Endothelial cell of umbilical vein (primary cell): ENCODE results near the gene CD47. TPM values are rescaled to one million over a fixed set of nuclear protein-coding genes. Genes with fewer than 3 reads are reported as not detected.

ENCODE experiments used
- BruUV-seq: library from RNA; stranded (reverse); fragments of 400-500 nt; replicated peaks from 2 replicates; lab custom pipeline; 2021; lab: Mats Ljungman, UMichigan
- CTCF ChIA-PET: fragments of 300-600, 350-600 bp; sonication (Branson Sonifier 250); formaldehyde crosslinking; loops from one replicate; lab custom pipeline; 2021; ENCODE audit warnings: antibody characterized with exemption, inconsistent platforms; lab: Charles Lee
- POLR2A ChIA-PET: fragments of 300-600, 350-600 bp; sonication (Branson Sonifier 250); formaldehyde crosslinking; loops from one replicate; lab custom pipeline; 2021; ENCODE audit warnings: antibody characterized with exemption, inconsistent platforms; lab: Charles Lee
- DNase-seq: peaks from one replicate; pipeline ENCODE4 v3.0.0-alpha.2; 2011; ENCODE audit warnings: low read depth, low spot score
- FAIRE-seq: peaks from 2 replicates; lab custom pipeline; 2011; peaks lifted over from hg19 to GRCh38; lab: Jason Lieb, UNC
- H2AFZ ChIP-seq: 2 replicates; pipeline ENCODE4 v1.6.0; 2012; ENCODE audit warnings: low read depth, low read length, control low read depth, inconsistent platforms
- H3K27ac ChIP-seq: 2 replicates; pipeline ENCODE4 v1.5.1; 2011; ENCODE audit warnings: low read depth, mild to moderate bottlenecking, control low read depth, low read length, moderate library complexity; ENCODE audit not compliant: insufficient read depth
- H3K27me3 ChIP-seq, 2 experiments: 2 replicates each; pipeline versions ENCODE4 v1.6.0 to v1.6.1; 2011; ENCODE audit warnings: low read length in 2 of 2, mixed read lengths in 1 of 2; ENCODE audit not compliant: control insufficient read depth in 2 of 2, insufficient read depth in 2 of 2
- H3K36me3 ChIP-seq, 2 experiments: 2 replicates in 1 of 2; 3 replicates in 1 of 2; pipeline ENCODE4 v1.5.1; 2011; ENCODE audit warnings: low read length in 2 of 2, mild to moderate bottlenecking in 1 of 2, moderate library complexity in 1 of 2; ENCODE audit not compliant: control insufficient read depth in 2 of 2, insufficient read depth in 2 of 2; ENCODE audit errors: extremely low read depth in 1 of 2
- H3K4me1 ChIP-seq: 3 replicates; pipeline ENCODE4 v1.5.1; 2011; ENCODE audit warnings: mild to moderate bottlenecking, low read length; ENCODE audit not compliant: control insufficient read depth, insufficient read depth; ENCODE audit errors: extremely low read depth
- H3K4me2 ChIP-seq: 2 replicates; pipeline ENCODE4 v1.6.1; 2011; ENCODE audit warnings: low read length, control low read depth, mixed read lengths; ENCODE audit not compliant: insufficient read depth
- H3K4me3 ChIP-seq, 3 experiments: fragments of 200-600 bp in 1 of 3; sonication (generic), shearing (Covaris generic) in 1 of 3; replicated peaks in 1 of 3; 2 replicates each; pipeline ENCODE4 v1.5.1; 2011 to 2016; ENCODE audit warnings: control low read depth in 3 of 3, low read length in 3 of 3, mild to moderate bottlenecking in 2 of 3, inconsistent platforms in 1 of 3, low read depth in 1 of 3, moderate library complexity in 1 of 3; ENCODE audit not compliant: insufficient read depth in 1 of 3
- H3K79me2 ChIP-seq: 2 replicates; pipeline ENCODE4 v1.6.0; 2012; ENCODE audit warnings: low read length, inconsistent platforms; ENCODE audit not compliant: control insufficient read depth, insufficient read depth
- H3K9ac ChIP-seq: replicated peaks from 2 replicates; pipeline ENCODE3; 2011; ENCODE audit warnings: low read length, control low read depth; ENCODE audit not compliant: insufficient read depth; ENCODE audit errors: extremely low read depth
- H3K9me1 ChIP-seq: replicated peaks from 3 replicates; pipeline ENCODE4 v1.6.0; 2011; ENCODE audit warnings: mild to moderate bottlenecking, low read length; ENCODE audit not compliant: control insufficient read depth, insufficient read depth; ENCODE audit errors: extremely low read depth
- H3K9me3 ChIP-seq: replicated peaks from 2 replicates; pipeline ENCODE4 v1.5.1; 2012; ENCODE audit warnings: low read length, inconsistent platforms; ENCODE audit not compliant: control insufficient read depth, insufficient read depth
- H4K20me1 ChIP-seq: replicated peaks from 2 replicates; pipeline ENCODE3; 2011; ENCODE audit warnings: mild to moderate bottlenecking, low read length; ENCODE audit not compliant: control insufficient read depth, insufficient read depth; ENCODE audit errors: extremely low read depth
- EZH2 ChIP-seq: IDR thresholded peaks from 2 replicates; pipeline ENCODE4 v1.6.1; 2012; ENCODE audit warnings: borderline replicate concordance, low read depth, mild to moderate bottlenecking, moderate library complexity, low read length, inconsistent platforms; ENCODE audit not compliant: severe bottlenecking
- GATA2 ChIP-seq: IDR thresholded peaks from 2 replicates; pipeline ENCODE4 v1.7.0; 2011; ENCODE audit warnings: low read depth, mild to moderate bottlenecking, moderate library complexity, mixed read lengths, low read length; ENCODE audit not compliant: insufficient read length, insufficient read depth
- JUN ChIP-seq: IDR thresholded peaks from 2 replicates; pipeline ENCODE4 v1.6.1; 2011; ENCODE audit warnings: borderline replicate concordance, low read depth; ENCODE audit not compliant: insufficient read length, insufficient read depth
- dilution Hi-C: fragments of 300-500 bp; cut with MboI; formaldehyde crosslinking; loops from one replicate; pipeline ENCODE4 v1.15.0; 2019; ENCODE audit warnings: low sequenced_read_pairs; ENCODE audit not compliant: extremely low pct_ligation_motif_present
- intact Hi-C: fragments of 100-400 bp; cut with micrococcal nuclease; formaldehyde crosslinking; loops from one replicate; pipeline ENCODE4 v1.10.0; 2022
- polyA plus RNA-seq, 4 experiments: library from polyadenylated mRNA; depleted of rRNA in 3 of 4; stranded (reverse) in 3 of 4; unstranded in 1 of 4; fragments of >200 nt; gene quantifications; 2 replicates each; pipeline versions ENCODE4 v1.2.1 to v1.2.3, GENCODE V29; 2011 to 2012; ENCODE audit warnings: missing spikeins in 1 of 4
- total RNA-seq: library from RNA; stranded (reverse); gene quantifications from 2 replicates; pipeline ENCODE4 v1.2.3, GENCODE V29; 2021
- TF ChIP-seq, protein P1 (sequence below): IDR thresholded peaks from 2 replicates; pipeline ENCODE4 v1.6.1; 2011; ENCODE audit not compliant: insufficient read depth, insufficient read length

CD47 gene
- total and polyA plus RNA-seq, 2 donors (not counting 3 experiments of a cell fraction or from before 2014, with no cell fraction given) = 29.3 to 32.2 TPM

DNA sequence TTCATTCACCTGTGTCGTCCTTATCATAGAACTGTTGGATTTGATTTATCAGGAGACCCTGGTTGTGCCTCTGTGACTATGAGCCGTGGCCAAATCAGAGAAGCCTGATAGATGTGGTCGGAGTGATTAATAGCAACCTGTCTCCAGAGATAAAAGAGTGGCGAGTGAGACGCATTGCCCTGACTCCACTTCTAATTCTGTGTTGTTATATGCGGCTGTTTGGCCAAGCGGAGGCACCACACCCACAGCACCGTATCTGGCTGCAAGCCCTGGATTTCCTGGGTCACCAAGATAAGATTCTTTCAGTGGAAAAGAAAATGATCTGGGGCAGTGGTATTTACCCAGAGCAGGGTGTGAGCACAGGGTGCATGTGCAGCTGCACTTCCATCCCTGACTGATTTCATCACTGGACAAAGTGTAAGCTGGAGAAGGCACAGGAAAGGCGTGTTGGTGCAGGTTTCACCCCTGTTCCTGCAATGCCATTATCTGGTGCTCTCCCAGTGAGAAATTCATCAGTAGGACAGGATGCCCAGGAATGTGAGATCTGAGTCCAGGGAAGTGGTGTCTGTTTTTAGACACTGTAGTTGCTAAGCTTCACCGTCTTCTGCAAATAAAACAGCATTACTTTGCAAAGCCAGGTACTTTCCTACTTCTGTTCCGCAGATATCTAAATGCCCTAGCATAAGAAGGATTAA, 84.6 kb downstream of the CD47 start:
- FAIRE-seq = peak; percentile 86
- H3K9ac ChIP-seq = no peak overlapping the region
- intact Hi-C loops = no loop called here
- no peaks in the 10 kb centered on the region for H3K9me1 ChIP-seq
- H3K4me2 ChIP-seq = peak overlapping the region; percentile 0
- H3K36me3 ChIP-seq = no peaks in the 10 kb centered on the region
- BruUV-seq = no TSS peak
- H3K4me1 ChIP-seq = peaks cover 12% of the 10 kb centered on the region
- H3K79me2 ChIP-seq = no peaks in the 10 kb centered on the region
- no peak overlapping the region for H2AFZ ChIP-seq
- H3K9me3 ChIP-seq = no peaks in the 10 kb centered on the region
- no peak overlapping the region for H3K4me3 ChIP-seq
- H3K27me3 ChIP-seq = no peaks in the 10 kb centered on the region
- CTCF ChIA-PET = interaction anchor here (1.3 to 2.3 kb wide), 5 partner anchors 9 to 78 kb away, joined by 3 to 10 read pairs (median 6); no protein-coding TSS in a partner anchor
- DNase-seq = peak; percentile 60
- POLR2A ChIA-PET = no interaction called here
- dilution Hi-C loops = no loop called here
- no peak overlapping the region for H3K27ac ChIP-seq
- no peaks in the 10 kb centered on the region for H4K20me1 ChIP-seq
- TF ChIP-seq EZH2 = no peak
- peak; percentile 90 for TF ChIP-seq GATA2

DNA sequence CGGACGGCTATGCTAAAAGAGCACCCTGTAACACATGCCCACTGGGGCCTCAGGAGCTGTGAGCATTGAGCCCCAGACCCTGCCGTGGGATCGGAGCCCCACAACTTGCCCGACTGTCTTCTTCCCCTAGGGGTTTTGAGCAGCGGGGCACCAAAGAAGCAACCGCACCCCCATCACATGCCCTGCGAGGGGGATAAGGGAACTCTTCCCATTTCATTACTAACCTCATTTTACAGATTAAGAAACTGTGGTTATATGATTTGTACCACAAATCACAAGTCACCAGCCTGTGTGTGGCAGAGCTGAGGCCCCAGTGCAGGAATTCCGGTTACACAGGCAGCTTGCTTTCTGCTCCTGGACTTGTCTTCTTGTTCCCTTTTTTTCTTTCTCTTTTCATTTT, 86.2 kb downstream of the CD47 start:
- DNase-seq (no peak), FAIRE-seq (no peak)
- intact Hi-C loops = no loop called here
- Histone ChIP-seq H3K36me3 (no peaks in the 10 kb centered on the region), H3K9me3 (no peaks in the 10 kb centered on the region), H3K9me1 (no peaks in the 10 kb centered on the region), H3K27me3 (no peaks in the 10 kb centered on the region), H3K79me2 (no peaks in the 10 kb centered on the region), H2AFZ (no peak overlapping the region), H3K27ac (no peak overlapping the region), H3K4me1 (peaks cover 12% of the 10 kb centered on the region), H4K20me1 (no peaks in the 10 kb centered on the region), H3K4me3 (no peak overlapping the region), H3K9ac (no peak overlapping the region), H3K4me2 (no peak overlapping the region)
- POLR2A ChIA-PET = no interaction called here
- CTCF ChIA-PET = no interaction called here
- TF ChIP-seq, protein P1, sequence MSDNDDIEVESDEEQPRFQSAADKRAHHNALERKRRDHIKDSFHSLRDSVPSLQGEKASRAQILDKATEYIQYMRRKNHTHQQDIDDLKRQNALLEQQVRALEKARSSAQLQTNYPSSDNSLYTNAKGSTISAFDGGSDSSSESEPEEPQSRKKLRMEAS = no peak
- TF ChIP-seq JUN = no peak
- dilution Hi-C loops = no loop called here
- BruUV-seq = no TSS peak
